Measurements from ENCODE around the gene UQCRC2.
"Not testable (repeated sequence)": the region's sequence is repeated elsewhere in the genome, so short reads cannot be mapped to it uniquely, and the experiment has no call there.

The UQCRC2 gene

GRCh38 chr16:21952793-21953540, at the start of gene UQCRC2:
TSS of gene UQCRC2 (plus strand) at chr16:21953361. CDS start at chr16:21953424, 63 bp downstream.
- DNase-seq (ENCODE audit: low read depth) = peak; percentile 96
- peak within 1 kb of the TSS; percentile 95 for H3K4me3 ChIP-seq (ENCODE audit: low read depth, low read length)
- no peak for TF ChIP-seq CTCF (conservative IDR thresholded peaks at IDR 0.05; ENCODE audit: low read depth, low read length)

- H3K4me3 ChIP-seq (ENCODE audit: low read depth, low read length); DNase-seq (ENCODE audit: low read depth): not testable (repeated sequence)
Measured at GRCh38 chr16:21932650-21933049, 20.5 kb upstream of the UQCRC2 start.

- not testable (repeated sequence) for H3K4me3 ChIP-seq (ENCODE audit: low read depth, low read length); DNase-seq (ENCODE audit: low read depth)
Measured at GRCh38 chr16:21933316-21933715, 19.8 kb upstream of the UQCRC2 start.

- not testable (repeated sequence) for DNase-seq (ENCODE audit: low read depth); H3K4me3 ChIP-seq (ENCODE audit: low read depth, low read length)
Measured at GRCh38 chr16:21933790-21934189, 19.4 kb upstream of the UQCRC2 start.

- H3K4me3 ChIP-seq (ENCODE audit: low read depth, low read length); DNase-seq (ENCODE audit: low read depth): not testable (repeated sequence)
Measured at GRCh38 chr16:21936216-21936615, 16.9 kb upstream of the UQCRC2 start.

- DNase-seq (ENCODE audit: low read depth) = no peak
- TF ChIP-seq CTCF (conservative IDR thresholded peaks at IDR 0.05; ENCODE audit: low read depth, low read length) = no peak
- no peak overlapping the region for H3K4me3 ChIP-seq (ENCODE audit: low read depth, low read length)
Measured at GRCh38 chr16:21937336-21937829, 15.8 kb upstream of the UQCRC2 start.

- DNase-seq (ENCODE audit: low read depth) = no peak
- no peak for TF ChIP-seq CTCF (conservative IDR thresholded peaks at IDR 0.05; ENCODE audit: low read depth, low read length)
- H3K4me3 ChIP-seq (ENCODE audit: low read depth, low read length) = no peak overlapping the region
Measured at GRCh38 chr16:21940570-21940969, 12.6 kb upstream of the UQCRC2 start.

GRCh38 chr16:21943571-21943970, 9.6 kb upstream of the UQCRC2 start:
- H3K4me3 ChIP-seq (ENCODE audit: low read depth, low read length) = no peak overlapping the region
- TF ChIP-seq CTCF (conservative IDR thresholded peaks at IDR 0.05; ENCODE audit: low read depth, low read length) = no peak
- DNase-seq (ENCODE audit: low read depth) = no peak

- no peak for TF ChIP-seq CTCF (conservative IDR thresholded peaks at IDR 0.05; ENCODE audit: low read depth, low read length)
- no peak overlapping the region for H3K4me3 ChIP-seq (ENCODE audit: low read depth, low read length)
- DNase-seq (ENCODE audit: low read depth) = no peak
Measured at GRCh38 chr16:21946889-21947635, 6.1 kb upstream of the UQCRC2 start.

Measured in choroid plexus epithelial cell (primary cell).